Muscle layer of duodenum (tissue), 2 donors: ENCODE measurements around the gene ZNF423.

Source experiments
- H3K27ac ChIP-seq: one replicate; pipeline ENCODE4 v1.7.0; 2013; ENCODE audit warnings: mild to moderate bottlenecking, low read length
- H3K27me3 ChIP-seq: one replicate; pipeline ENCODE4 v1.7.0; 2013; ENCODE audit warnings: low read depth, mild to moderate bottlenecking, control low read depth, low read length
- H3K36me3 ChIP-seq, 2 donors: one replicate each; pipeline ENCODE4 v1.7.0; 2013; ENCODE audit warnings: low read length in 2 of 2, control low read depth in 1 of 2, mild to moderate bottlenecking in 1 of 2; ENCODE audit not compliant: insufficient read depth in 2 of 2, control insufficient read depth in 1 of 2
- H3K4me1 ChIP-seq, 2 donors: one replicate each; pipeline ENCODE4 v1.7.0; 2013; ENCODE audit warnings: low read length in 2 of 2, mild to moderate bottlenecking in 2 of 2, control low read depth in 1 of 2, moderate library complexity in 1 of 2; ENCODE audit not compliant: insufficient read depth in 2 of 2, control insufficient read depth in 1 of 2
- H3K4me3 ChIP-seq, 2 donors: one replicate each; pipeline ENCODE4 v1.7.0; 2013; ENCODE audit warnings: low read length in 2 of 2, low read depth in 1 of 2, mild to moderate bottlenecking in 1 of 2
- H3K9me3 ChIP-seq, 2 donors: one replicate each; pipeline ENCODE4 v1.7.0; 2013; ENCODE audit warnings: low read length in 2 of 2, control low read depth in 1 of 2, mild to moderate bottlenecking in 1 of 2; ENCODE audit not compliant: control insufficient read depth in 1 of 2
- donor health status: healthy.

The ZNF423 gene

DNA sequence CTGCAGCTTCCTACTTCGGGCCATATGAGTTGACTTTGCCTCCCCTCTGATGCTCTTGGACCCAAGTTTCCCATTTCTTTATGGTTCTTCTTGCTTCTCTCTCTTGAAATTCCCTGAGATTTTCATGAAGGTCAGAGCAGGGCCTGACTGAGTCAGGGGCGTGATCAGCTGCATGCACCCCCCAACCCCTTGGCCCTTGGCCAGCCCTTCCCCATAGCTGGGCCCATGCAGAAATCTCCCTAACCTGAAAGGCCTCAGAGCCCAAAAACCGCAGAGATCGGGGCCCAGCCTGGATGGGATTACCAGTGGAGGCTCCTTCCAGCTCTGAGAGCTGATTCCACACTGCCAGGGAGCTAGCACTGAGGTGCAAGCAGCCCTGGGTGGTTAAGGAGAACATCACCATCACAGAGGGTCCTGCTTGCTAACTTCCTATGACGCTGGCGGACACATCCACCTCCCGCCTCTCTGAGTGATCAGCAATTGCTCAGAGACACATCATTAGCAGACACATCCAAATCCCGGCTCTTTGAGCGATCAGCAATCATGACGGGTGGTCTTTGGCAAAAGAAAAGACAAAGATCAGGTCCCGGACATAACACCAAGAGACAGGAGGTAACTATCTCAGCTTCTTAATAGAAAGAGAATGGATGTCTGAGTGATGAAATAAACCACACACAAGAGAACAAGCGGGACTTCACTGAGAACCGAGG, 320.9 kb downstream of the ZNF423 start:
- Histone ChIP-seq H3K27ac (no peak overlapping the region), H3K9me3 (no peaks in the 10 kb centered on the region), H3K36me3 (no peaks in the 10 kb centered on the region), H3K4me3 (no peak overlapping the region), H3K27me3 (no peaks in the 10 kb centered on the region), H3K4me1 (no peaks in the 10 kb centered on the region)

DNA sequence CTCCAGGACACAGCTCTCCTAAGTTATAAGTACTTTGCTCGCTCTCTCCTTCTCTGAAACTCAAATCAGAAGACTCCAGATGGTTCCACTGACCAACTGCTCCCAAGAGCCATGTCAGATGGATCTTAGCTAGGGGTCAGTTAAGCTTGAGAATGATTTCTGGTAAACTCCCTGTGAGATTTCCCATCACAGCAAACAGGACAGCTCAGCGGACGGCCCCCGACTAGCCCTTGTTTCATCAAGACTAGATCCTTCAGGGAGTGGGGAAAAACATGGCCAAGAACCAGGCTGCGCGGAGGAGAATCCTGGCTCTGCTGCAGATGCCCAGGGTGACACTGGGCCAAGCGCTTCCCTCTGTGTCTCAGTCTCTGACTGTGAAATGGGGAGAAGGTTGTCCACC, 322.5 kb downstream of the ZNF423 start:
- H3K4me3 ChIP-seq = no peak overlapping the region
- no peaks in the 10 kb centered on the region for H3K9me3 ChIP-seq
- H3K36me3 ChIP-seq = no peaks in the 10 kb centered on the region
- no peaks in the 10 kb centered on the region for H3K27me3 ChIP-seq
- H3K4me1 ChIP-seq = no peaks in the 10 kb centered on the region
- H3K27ac ChIP-seq = no peak overlapping the region

DNA sequence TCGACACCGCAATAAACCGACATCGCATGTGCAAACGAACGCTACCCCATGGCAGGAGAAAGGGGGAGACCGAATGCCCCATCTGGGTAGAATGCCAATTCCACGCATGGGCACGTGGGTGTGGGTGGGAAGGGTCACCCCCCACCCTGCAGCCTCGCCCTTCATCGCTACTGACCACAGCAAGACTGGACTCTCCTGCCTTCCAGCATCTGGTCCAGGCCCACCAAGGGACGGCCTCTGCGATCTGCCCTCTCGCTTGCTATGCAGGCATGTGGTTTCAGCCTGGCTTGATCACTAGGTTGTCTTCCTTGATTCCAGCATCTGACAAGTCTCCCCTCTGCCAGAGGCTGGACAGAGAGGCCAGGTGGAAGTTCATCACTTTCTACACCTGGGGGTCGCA, 323.0 kb downstream of the ZNF423 start:
- no peaks in the 10 kb centered on the region for H3K27me3 ChIP-seq
- no peak overlapping the region for H3K4me3 ChIP-seq
- H3K4me1 ChIP-seq = peaks cover 0 to 2% of the 10 kb centered on the region in 2 donors
- H3K36me3 ChIP-seq = no peaks in the 10 kb centered on the region
- H3K27ac ChIP-seq = no peak overlapping the region
- H3K9me3 ChIP-seq = no peaks in the 10 kb centered on the region

DNA sequence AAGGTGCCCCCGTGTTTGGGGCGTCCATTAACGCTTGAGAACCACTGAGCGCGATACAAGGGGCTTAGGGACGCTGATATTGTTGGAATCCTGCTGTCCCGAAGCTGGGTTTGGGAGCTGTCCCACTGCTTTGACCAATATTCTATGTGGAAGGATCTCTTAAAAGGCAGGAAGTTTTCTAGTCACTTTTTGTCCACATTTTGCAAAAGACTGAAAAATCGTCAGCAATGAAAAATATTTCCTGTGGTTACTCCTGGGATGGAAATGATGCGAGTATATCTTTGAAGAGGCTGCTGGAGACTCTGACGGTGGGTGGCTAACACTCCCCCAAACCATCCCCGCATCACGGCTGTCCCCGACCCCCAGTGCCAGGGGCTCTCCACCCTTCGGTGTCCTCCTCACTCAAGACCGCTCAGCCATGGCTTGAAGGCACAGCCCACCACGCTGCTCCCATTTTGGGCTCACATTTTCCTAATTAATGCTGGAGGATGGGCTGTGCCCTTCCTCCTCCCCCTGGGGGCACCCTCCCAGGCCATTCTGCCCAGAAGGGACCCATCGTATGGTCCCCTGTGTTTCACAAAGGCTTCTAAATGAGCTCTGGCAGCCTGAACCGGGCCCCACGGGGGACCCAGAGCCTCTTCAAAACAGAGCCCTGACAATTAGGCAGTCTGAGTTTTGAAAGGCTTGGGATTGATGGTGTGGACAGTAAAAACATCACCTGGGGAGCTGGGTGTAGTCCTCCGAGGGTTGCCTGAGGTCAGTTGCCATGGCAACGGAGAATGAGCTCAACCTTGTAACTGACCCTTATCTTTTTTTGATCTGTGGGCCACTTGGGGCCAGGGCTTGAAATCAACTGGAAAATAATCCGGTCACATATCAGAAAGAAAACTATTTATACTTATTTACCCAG, 323.7 kb downstream of the ZNF423 start:
- Histone ChIP-seq H3K9me3 (no peaks in the 10 kb centered on the region), H3K36me3 (no peaks in the 10 kb centered on the region), H3K4me1 (peaks cover 0 to 6% of the 10 kb centered on the region in 2 donors), H3K27me3 (no peaks in the 10 kb centered on the region), H3K27ac (no peak overlapping the region), H3K4me3 (no peak overlapping the region)

DNA sequence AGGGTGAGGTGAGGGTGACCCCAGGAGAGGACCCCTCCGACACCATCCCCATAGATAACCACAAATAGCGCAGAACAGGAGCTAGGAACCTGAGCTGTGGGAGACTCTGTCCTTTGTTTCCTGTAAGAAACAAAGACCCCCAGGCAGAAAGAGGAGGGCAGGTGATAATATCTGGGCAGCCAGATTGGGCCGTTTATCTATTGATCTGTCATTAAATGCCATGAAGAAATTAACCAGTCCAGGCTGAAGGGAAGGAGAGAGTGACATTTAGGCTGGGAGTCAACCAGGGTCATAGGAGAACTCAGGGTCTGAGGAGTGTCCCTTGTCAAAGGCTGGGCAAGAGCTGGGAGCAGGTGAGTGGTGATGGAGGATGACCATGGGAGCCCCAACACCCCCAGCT, 324.5 kb downstream of the ZNF423 start:
- H3K4me3 ChIP-seq = no peak overlapping the region
- H3K4me1 ChIP-seq = peaks cover 0 to 6% of the 10 kb centered on the region in 2 donors
- H3K36me3 ChIP-seq = no peaks in the 10 kb centered on the region
- no peaks in the 10 kb centered on the region for H3K9me3 ChIP-seq
- no peak overlapping the region for H3K27ac ChIP-seq
- H3K27me3 ChIP-seq = no peaks in the 10 kb centered on the region

DNA sequence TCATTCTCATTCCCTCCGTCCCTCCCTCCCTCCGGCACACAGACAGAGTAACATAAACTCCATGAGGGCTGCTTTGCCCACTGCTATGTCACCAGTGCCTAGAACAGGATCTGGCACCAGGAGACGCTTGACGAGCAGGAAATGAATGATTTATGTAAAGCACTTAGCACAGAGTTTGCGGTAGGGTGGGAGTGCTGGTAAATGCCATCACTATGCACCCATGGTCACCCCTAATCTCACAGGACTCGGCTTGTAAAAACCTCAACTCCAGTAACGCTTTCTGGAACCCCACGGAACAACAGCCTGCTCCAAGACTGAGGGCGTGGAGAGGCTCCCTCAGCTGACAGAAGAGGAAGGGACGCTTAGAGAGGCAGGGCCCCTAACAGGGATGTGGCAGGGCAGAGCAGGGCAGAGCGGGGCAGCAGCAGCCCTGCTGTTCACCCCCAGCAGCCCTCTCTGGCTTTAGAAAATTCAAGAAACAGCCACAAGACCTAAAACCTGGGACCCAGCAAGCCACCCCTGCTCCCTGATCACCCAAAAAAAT, 325.4 kb downstream of the ZNF423 start:
- H3K4me1 ChIP-seq = peaks cover 0 to 6% of the 10 kb centered on the region in 2 donors
- no peaks in the 10 kb centered on the region for H3K27me3 ChIP-seq
- H3K9me3 ChIP-seq = no peaks in the 10 kb centered on the region
- H3K4me3 ChIP-seq = no peak overlapping the region
- no peak overlapping the region for H3K27ac ChIP-seq
- no peaks in the 10 kb centered on the region for H3K36me3 ChIP-seq

DNA sequence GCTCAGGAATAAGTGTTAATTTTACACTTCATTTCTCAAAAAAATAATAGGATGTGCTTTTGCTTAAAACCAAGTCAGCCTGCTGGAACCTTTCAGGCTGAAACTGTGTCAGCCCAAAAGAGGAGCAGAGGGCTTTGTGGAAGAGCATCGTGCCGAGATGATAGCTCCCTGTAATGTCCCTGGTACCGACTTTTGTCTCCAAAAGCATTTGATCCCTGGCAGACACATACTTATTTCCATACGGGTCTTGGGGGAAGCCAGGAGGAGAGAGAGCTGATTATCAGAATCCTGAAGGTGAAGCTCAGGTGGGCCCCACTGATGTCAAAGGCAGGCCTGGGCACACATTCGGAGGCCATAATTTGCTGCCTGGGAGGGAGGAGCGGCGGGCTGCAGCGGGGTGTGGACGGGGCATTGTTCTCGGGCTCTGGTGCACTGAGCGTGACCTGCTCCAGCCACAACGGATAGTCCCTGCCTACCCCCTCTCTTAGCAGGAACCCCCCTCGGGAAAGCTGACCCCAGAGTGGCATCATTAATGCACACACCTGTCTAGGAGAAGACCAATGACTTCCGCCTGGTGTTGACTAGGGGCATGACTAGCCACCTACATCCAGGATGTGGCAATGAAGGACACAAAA, 326.4 kb downstream of the ZNF423 start:
- Histone ChIP-seq H3K36me3 (no peaks in the 10 kb centered on the region), H3K27ac (no peak overlapping the region), H3K4me3 (no peak overlapping the region), H3K9me3 (no peaks in the 10 kb centered on the region), H3K4me1 (peaks cover 0 to 6% of the 10 kb centered on the region in 2 donors), H3K27me3 (no peaks in the 10 kb centered on the region)

DNA sequence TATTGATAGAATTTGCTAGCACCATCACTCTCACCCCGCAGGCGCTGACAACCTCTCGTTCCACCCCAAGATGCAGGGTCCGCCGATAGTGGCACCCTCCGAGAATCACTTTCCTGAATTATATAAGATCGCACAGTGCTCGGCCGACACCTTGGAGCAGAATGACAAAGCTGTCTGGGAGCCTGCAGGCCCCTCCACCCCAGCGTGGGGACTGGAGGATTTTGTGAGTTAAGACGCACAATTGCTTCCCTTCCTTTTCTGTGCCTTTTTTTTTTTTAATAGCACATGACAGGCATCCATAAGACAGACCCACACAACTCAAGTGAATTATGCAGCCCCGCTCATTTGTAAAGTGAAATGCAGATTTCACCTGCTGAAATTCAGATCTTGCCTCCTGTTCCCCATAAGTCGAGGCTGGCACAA, 327.0 kb downstream of the ZNF423 start:
- H3K27me3 ChIP-seq = no peaks in the 10 kb centered on the region
- no peaks in the 10 kb centered on the region for H3K9me3 ChIP-seq
- no peak overlapping the region for H3K27ac ChIP-seq
- H3K4me1 ChIP-seq = peaks cover 0 to 6% of the 10 kb centered on the region in 2 donors
- peak overlapping the region in 1 of 2 donors; percentile 60 for H3K4me3 ChIP-seq
- H3K36me3 ChIP-seq = no peaks in the 10 kb centered on the region

DNA sequence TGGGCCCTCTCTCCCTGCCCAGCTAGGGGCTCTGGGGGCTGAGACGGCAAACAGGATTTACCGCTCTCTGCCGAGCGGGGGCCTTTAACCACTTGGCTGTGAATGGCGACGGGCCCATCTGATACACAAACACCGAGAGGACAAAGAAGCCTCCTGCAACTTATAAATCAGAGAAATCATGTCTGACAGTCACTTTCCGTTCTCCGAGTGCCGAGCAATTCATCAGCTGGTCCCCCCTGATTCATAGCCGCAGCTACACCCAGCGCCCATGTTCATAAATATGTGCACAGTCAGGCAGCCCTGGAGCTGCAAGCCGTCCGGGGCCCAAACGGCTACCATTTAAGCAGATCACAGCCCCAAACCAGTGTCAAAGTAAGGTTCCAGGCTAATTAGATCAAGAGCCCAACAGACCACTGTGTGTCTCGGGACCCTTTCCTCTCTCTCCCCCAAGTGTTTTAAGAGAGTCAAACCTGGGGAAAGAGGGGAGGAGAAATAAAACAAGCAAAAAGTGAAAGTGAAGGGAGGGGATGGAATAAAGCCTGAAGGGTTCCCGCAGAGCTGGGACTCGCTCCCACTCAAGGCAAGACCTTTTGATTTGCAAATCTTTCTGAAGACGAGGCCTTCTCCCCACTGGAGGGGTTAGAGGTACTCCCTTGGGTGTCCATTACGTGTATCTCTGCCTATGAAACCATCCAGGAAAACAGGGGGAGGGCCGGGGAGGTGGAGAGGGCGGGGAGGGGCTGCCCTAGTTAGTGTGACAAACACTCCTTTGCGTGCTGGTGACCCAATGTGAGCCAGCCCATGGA, 327.6 kb downstream of the ZNF423 start:
- Histone ChIP-seq H3K4me3 (peak overlapping the region; percentile 60 to 61), H3K27ac (no peak overlapping the region), H3K9me3 (no peaks in the 10 kb centered on the region), H3K4me1 (peaks cover 0 to 6% of the 10 kb centered on the region in 2 donors), H3K36me3 (peaks cover 0 to 4% of the 10 kb centered on the region in 2 donors), H3K27me3 (no peaks in the 10 kb centered on the region)

DNA sequence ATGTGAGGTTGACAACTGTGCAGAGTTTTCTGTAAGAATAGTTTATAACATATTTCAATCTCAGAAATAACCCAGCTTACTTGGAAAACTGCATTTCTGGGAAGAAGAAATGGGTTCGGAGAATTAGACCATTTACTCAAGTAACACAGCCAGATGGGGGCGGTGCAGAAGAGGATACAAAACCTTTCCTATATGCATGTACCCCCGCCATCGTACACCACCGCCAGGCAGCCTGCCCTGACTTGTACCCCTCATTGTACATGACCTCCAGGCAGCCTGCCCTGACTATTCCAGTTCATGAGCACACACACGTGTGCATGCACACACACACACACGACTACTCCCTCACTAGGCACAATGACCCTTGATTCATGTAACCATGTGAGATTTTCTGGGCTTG, 328.3 kb downstream of the ZNF423 start:
- peaks cover 0 to 6% of the 10 kb centered on the region in 2 donors for H3K4me1 ChIP-seq
- H3K9me3 ChIP-seq = no peaks in the 10 kb centered on the region
- H3K4me3 ChIP-seq = peak overlapping the region; percentile 26 to 60
- peaks cover 0 to 5% of the 10 kb centered on the region in 2 donors for H3K36me3 ChIP-seq
- H3K27ac ChIP-seq = no peak overlapping the region
- H3K27me3 ChIP-seq = no peaks in the 10 kb centered on the region
